Upper lobe of right lung (tissue), 1 donor: ENCODE measurements around the gene PNMA6E. TPM values are rescaled to one million over a fixed set of nuclear protein-coding genes. Genes with fewer than 3 reads are reported as not detected.

Experiments
- ATAC-seq: fragments of 200-7000 bp; cut with Tn5 transposase; one replicate; pipeline ENCODE4 v1.9.1; 2020; ENCODE audit warnings: mild to moderate bottlenecking, moderate library complexity
- DNase-seq: peaks from one replicate; pipeline ENCODE4 v3.0.0-alpha.2; 2020
- H3K27ac ChIP-seq: fragments of 200-600 bp; one replicate; pipeline ENCODE4 v1.8.0; 2022
- H3K27me3 ChIP-seq: fragments of 200-600 bp; one replicate; pipeline ENCODE4 v1.8.0; 2022; ENCODE audit warnings: mild to moderate bottlenecking
- H3K36me3 ChIP-seq: fragments of 200-600 bp; one replicate; pipeline ENCODE4 v1.8.0; 2022
- H3K4me1 ChIP-seq: fragments of 200-600 bp; one replicate; pipeline ENCODE4 v1.8.0; 2022
- H3K4me3 ChIP-seq: fragments of 200-600 bp; one replicate; pipeline ENCODE4 v1.8.0; 2022; ENCODE audit warnings: mild to moderate bottlenecking
- H3K9me3 ChIP-seq: fragments of 200-600 bp; one replicate; pipeline ENCODE4 v1.8.0; 2022
- CTCF ChIP-seq: fragments of 200-600 bp; IDR thresholded peaks from one replicate; pipeline ENCODE4 v1.8.0; 2022; ENCODE audit warnings: antibody characterized with exemption
- intact Hi-C: fragments of 100-400 bp; cut with DNase I; formaldehyde crosslinking; loops from one replicate; pipeline ENCODE4 v1.11.0; 2022
- long read RNA-seq: library from polyadenylated mRNA; unstranded; transcript quantifications from one replicate; pipeline ENCODE4 v2.0.0, GENCODE V29; 2021
- total RNA-seq: library from RNA; stranded (reverse); fragmentation: NEBNext Ultra II Directional; extraction: Animal tissue kit (Norgen Biotek cat#: 25700); gene quantifications from one replicate; pipeline ENCODE4 v1.2.1, GENCODE V29; 2021
- donor health status: DM: no; HTN: yes; CAD: no; lungs with severe emphysema.

Gene PNMA6E
- total RNA-seq = 0.14 TPM
- long read RNA-seq = 0 reads

- no peak within 1 kb of the TSS for H3K27ac ChIP-seq
- no peaks in the 10 kb centered on the region for H3K9me3 ChIP-seq
- H3K4me1 ChIP-seq = no peaks in the 10 kb centered on the region
- H3K4me3 ChIP-seq = no peak within 1 kb of the TSS
- H3K36me3 ChIP-seq = no peaks in the 10 kb centered on the region
- DNase-seq (peak; percentile 1), ATAC-seq (no peak)
- no peak for TF ChIP-seq CTCF
- H3K27me3 ChIP-seq = no peaks in the 10 kb centered on the region
- intact Hi-C loops = no loop called here
Measured at GRCh38 chrX:153401133-153401764, at the start of gene PNMA6E. Gene PNMA6E (minus strand): TSS chrX:153401350. CDS start chrX:153398849, 2,501 bp downstream.

DNA sequence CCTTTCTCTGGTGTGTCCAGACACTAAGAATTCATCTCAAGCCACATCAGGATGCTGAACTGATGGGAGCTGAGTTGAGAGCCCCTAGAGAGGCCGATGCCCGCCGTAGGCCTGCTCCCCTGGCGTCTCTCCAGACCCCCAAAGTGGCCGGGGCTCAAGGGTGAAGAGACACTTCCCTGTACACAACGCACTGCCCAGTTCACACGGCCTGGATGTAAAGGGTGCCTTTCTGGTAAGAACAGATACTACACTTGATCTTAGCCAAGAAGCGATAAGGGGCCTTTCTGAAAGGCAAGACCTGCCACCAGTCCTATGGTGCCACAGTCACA lies 49.8 kb upstream of the PNMA6E start:
- no peak overlapping the region for H3K27ac ChIP-seq
- DNase-seq (no peak), ATAC-seq (no peak)
- no peaks in the 10 kb centered on the region for H3K9me3 ChIP-seq
- no peaks in the 10 kb centered on the region for H3K27me3 ChIP-seq
- H3K36me3 ChIP-seq = no peaks in the 10 kb centered on the region
- H3K4me3 ChIP-seq = no peak overlapping the region
- no peaks in the 10 kb centered on the region for H3K4me1 ChIP-seq
- no peak for TF ChIP-seq CTCF
- intact Hi-C loops = no loop called here

DNA sequence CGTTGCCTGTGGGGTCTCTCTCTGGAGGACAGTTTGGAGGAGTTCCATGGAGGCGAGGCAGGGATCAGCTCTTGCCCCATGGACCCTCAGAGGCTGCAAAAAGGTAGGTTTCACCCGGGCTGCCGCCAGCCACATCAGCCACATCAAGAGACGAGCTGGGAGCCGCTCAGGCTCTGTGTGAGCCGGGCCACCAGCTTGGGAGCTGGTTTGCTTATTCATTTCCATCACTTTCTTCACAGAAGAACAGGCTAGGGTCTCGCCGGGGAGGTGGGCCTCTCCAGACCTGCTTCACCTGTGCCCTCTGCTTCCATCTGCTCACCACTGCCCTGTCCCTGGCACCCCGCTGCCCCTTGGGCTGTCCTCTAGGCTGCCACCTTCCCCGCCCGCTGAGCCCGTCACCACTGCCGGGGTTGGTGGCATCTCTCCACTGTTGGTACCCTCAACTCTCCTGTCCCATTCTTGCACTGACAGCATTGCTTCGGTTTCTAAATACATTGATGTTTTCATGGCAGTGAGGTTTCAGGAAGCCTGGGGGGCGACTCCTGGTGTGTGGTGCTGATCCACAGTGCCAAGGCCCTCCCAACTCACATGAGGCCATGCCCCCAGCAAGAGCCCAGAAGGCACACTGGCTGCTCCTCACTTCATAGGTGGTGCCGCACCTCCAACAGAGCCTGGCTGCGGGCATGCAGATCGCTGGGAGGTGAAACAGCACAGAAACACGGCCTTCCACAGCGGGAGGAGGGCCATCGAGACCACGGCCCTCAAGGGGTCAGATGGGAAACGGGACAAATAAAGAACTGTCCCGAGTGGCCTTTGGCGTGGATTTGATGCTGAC lies 49.2 kb upstream of the PNMA6E start:
- Histone ChIP-seq H3K4me3 (no peak overlapping the region), H3K4me1 (no peaks in the 10 kb centered on the region), H3K9me3 (no peaks in the 10 kb centered on the region), H3K27me3 (no peaks in the 10 kb centered on the region), H3K27ac (no peak overlapping the region), H3K36me3 (no peaks in the 10 kb centered on the region)
- intact Hi-C loops = no loop called here
- no peak for DNase-seq
- ATAC-seq = no peak
- no peak for TF ChIP-seq CTCF

DNA sequence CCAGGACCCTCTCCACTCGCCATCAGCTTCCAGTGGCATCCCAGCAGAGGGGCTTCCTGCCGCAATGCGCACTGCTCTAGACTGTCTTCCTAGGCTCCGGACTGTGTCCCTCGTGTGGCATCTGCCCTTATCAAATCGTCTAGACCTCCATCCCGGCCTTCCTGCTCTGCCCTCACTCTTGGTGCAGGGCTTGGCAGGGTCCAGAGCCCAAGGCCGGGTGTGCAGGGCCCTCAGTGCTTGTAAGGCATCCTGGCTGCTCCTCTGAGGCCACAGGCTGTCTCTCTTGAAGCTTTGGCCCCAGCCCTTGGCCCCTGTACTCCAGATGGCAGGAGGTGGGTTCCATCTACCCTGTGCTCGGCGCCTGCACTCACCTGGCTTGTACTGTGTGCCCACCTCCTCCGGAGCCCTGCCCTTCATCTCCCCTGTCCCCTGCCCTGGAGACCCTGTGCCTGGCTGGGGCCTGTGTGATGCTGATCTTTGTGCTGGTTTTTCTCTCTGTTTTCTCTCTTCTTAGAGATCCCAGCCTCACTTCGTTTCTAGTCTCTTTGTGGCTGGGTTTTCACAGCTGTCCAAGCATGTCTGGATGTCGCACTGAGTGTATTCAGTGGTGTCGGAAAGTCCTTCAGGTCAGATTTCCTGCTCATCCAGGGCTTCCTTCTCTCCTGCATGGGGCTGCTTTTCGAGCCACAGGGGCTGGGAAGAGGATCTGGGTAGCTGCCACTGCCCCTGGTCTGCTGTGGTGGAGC lies 48.4 kb upstream of the PNMA6E start:
- Histone ChIP-seq H3K4me3 (no peak overlapping the region), H3K27me3 (no peaks in the 10 kb centered on the region), H3K36me3 (no peaks in the 10 kb centered on the region), H3K27ac (no peak overlapping the region), H3K9me3 (no peaks in the 10 kb centered on the region), H3K4me1 (no peaks in the 10 kb centered on the region)
- no peak for ATAC-seq
- no peak for DNase-seq
- intact Hi-C loops = no loop called here
- no peak for TF ChIP-seq CTCF

GRCh38 chrX:153448556-153449367 lies 47.6 kb upstream of the PNMA6E start:
- no peaks in the 10 kb centered on the region for H3K27me3 ChIP-seq
- no peak overlapping the region for H3K27ac ChIP-seq
- H3K36me3 ChIP-seq = no peaks in the 10 kb centered on the region
- no peaks in the 10 kb centered on the region for H3K9me3 ChIP-seq
- intact Hi-C loops = no loop called here
- ATAC-seq (no peak), DNase-seq (no peak)
- TF ChIP-seq CTCF = no peak
- no peaks in the 10 kb centered on the region for H3K4me1 ChIP-seq
- no peak overlapping the region for H3K4me3 ChIP-seq
